Activated T-cell treated with anti-CD3 and anti-CD28 coated beads for 1 hour (primary cell): ENCODE results near the gene COA8.

ENCODE experiments used
- DNase-seq: peaks from one replicate; pipeline ENCODE4 v3.0.0-alpha.2; 2020; ENCODE audit warnings: low read depth

The COA8 gene

GRCh38 chr14:103548463-103549351 is 14.1 kb upstream of the COA8 start:
- no peak for DNase-seq

- DNase-seq: no peak
Measured at GRCh38 chr14:103549361-103550311, 13.1 kb upstream of the COA8 start.

- no peak for DNase-seq
Measured at GRCh38 chr14:103550451-103551337, 12.1 kb upstream of the COA8 start.

GRCh38 chr14:103551338-103551762 is 11.4 kb upstream of the COA8 start:
- DNase-seq: no peak

GRCh38 chr14:103552011-103552845 is 10.5 kb upstream of the COA8 start:
- DNase-seq: no peak

- DNase-seq: no peak
Measured at GRCh38 chr14:103552846-103553210, 9.9 kb upstream of the COA8 start.

GRCh38 chr14:103555559-103556337 is 7.0 kb upstream of the COA8 start:
- DNase-seq: no peak

GRCh38 chr14:103556946-103557758 is 5.6 kb upstream of the COA8 start:
- DNase-seq: no peak

GRCh38 chr14:103558071-103558882 is 4.5 kb upstream of the COA8 start:
- DNase-seq: no peak

GRCh38 chr14:103559766-103560165 is 3.0 kb upstream of the COA8 start:
- no peak for DNase-seq

GRCh38 chr14:103560691-103561090 is 2.1 kb upstream of the COA8 start:
- DNase-seq: no peak

- DNase-seq: no peak
Measured at GRCh38 chr14:103561381-103562178, 1.2 kb upstream of the COA8 start.

GRCh38 chr14:103562179-103562428 is 656 bp upstream of the COA8 start:
- DNase-seq: no peak

GRCh38 chr14:103563226-103563620 is 463 bp downstream of the COA8 start:
- no peak for DNase-seq

GRCh38 chr14:103563844-103564505 is 1.2 kb downstream of the COA8 start:
- DNase-seq: no peak

- DNase-seq: no peak
Measured at GRCh38 chr14:103568952-103569351, 6.2 kb downstream of the COA8 start.

GRCh38 chr14:103569408-103569807 is 6.6 kb downstream of the COA8 start:
- no peak for DNase-seq
